Progenitor cell of endocrine pancreas (in vitro differentiated cells): ENCODE measurements around the gene ZNF18. TPM values are rescaled to one million over a fixed set of nuclear protein-coding genes. Genes with fewer than 3 reads are reported as not detected.

Experiments
- DNase-seq: peaks from one replicate; pipeline ENCODE4 v3.0.0; 2021; ENCODE audit warnings: low spot score; ENCODE audit not compliant: unreplicated experiment
- H3K27ac Mint-ChIP-seq: 2 replicates; pipeline ENCODE4 v1.8.0; 2021; ENCODE audit warnings: mild to moderate bottlenecking, moderate library complexity, mixed read lengths
- H3K27me3 Mint-ChIP-seq: 2 replicates; pipeline ENCODE4 v1.8.0; 2021; ENCODE audit warnings: mixed read lengths
- H3K36me3 Mint-ChIP-seq: 2 replicates; pipeline ENCODE4 v1.8.0; 2022; ENCODE audit warnings: mixed read lengths; ENCODE audit not compliant: insufficient read depth
- H3K4me1 Mint-ChIP-seq: 2 replicates; pipeline ENCODE4 v1.8.0; 2021; ENCODE audit warnings: low read depth, mixed read lengths
- H3K4me3 Mint-ChIP-seq: 2 replicates; pipeline ENCODE4 v1.8.0; 2021; ENCODE audit warnings: low read depth, mild to moderate bottlenecking, moderate library complexity, mixed read lengths
- H3K9me3 Mint-ChIP-seq: 2 replicates; pipeline ENCODE4 v1.8.0; 2021; ENCODE audit warnings: low read depth, mixed read lengths
- total RNA-seq: library from RNA; stranded (reverse); gene quantifications from 2 replicates; pipeline ENCODE4 v1.2.1, GENCODE V29; 2021
- TF ChIP-seq, protein P1 (sequence below): fragments of 200-600 bp; sonication (generic); IDR thresholded peaks from one replicate; pipeline ENCODE4 v1.5.0; 2021; ENCODE audit warnings: antibody characterized with exemption, mild to moderate bottlenecking; ENCODE audit not compliant: unreplicated experiment

The ZNF18 gene
- total RNA-seq, 1 donor from 2014 or later = 7.8 TPM

DNA sequence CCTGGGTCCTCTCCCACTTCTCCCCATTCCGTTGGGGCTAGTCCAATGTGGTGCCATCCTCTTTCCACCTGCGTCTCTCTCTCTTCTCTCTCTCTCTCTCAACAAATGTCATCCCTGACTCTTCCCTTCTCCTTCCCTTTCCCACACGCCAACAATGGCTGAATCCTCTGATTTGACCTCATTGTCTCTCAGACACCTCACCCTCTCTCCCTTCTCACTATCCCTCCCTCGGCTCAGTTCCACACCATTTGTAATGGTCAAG, 628 bp upstream of the ZNF18 start:
- TF ChIP-seq, protein P1, sequence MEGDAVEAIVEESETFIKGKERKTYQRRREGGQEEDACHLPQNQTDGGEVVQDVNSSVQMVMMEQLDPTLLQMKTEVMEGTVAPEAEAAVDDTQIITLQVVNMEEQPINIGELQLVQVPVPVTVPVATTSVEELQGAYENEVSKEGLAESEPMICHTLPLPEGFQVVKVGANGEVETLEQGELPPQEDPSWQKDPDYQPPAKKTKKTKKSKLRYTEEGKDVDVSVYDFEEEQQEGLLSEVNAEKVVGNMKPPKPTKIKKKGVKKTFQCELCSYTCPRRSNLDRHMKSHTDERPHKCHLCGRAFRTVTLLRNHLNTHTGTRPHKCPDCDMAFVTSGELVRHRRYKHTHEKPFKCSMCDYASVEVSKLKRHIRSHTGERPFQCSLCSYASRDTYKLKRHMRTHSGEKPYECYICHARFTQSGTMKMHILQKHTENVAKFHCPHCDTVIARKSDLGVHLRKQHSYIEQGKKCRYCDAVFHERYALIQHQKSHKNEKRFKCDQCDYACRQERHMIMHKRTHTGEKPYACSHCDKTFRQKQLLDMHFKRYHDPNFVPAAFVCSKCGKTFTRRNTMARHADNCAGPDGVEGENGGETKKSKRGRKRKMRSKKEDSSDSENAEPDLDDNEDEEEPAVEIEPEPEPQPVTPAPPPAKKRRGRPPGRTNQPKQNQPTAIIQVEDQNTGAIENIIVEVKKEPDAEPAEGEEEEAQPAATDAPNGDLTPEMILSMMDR = no peak
- H3K9me3 Mint-ChIP-seq = no peaks in the 10 kb centered on the region
- H3K27ac Mint-ChIP-seq = peak overlapping the region; percentile 97
- no peaks in the 10 kb centered on the region for H3K36me3 Mint-ChIP-seq
- H3K4me3 Mint-ChIP-seq = peak overlapping the region; percentile 94
- no peak for DNase-seq
- peaks cover 3% of the 10 kb centered on the region for H3K4me1 Mint-ChIP-seq
- H3K27me3 Mint-ChIP-seq = no peaks in the 10 kb centered on the region

DNA sequence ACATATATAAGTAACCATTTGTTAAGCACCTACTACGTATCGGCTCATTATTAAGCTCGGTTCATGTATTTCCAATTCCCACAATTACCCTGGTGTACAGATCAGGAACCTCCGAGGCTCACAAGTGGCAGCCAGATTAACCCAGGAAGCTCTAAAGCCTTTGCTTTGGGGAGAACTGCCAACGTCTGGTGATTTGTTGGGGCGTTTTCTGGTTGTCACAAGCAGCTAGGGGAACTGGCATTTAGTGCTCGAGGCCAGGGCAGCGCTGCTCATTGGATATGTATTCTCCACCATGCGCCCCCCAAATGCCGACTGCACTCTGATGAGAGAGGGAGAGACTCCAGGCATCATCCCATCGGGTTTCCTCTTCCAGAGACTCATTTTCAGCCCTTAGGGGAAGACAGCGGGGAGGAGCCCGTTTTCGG, 541 bp downstream of the ZNF18 start:
- Mint-ChIP-seq H3K9me3 (no peaks in the 10 kb centered on the region), H3K27ac (peak overlapping the region; percentile 95), H3K4me1 (peaks cover 3% of the 10 kb centered on the region), H3K4me3 (peak overlapping the region; percentile 94), H3K36me3 (peaks cover 1% of the 10 kb centered on the region), H3K27me3 (no peaks in the 10 kb centered on the region)
- DNase-seq = no peak
- TF ChIP-seq, protein P1 = no peak

DNA sequence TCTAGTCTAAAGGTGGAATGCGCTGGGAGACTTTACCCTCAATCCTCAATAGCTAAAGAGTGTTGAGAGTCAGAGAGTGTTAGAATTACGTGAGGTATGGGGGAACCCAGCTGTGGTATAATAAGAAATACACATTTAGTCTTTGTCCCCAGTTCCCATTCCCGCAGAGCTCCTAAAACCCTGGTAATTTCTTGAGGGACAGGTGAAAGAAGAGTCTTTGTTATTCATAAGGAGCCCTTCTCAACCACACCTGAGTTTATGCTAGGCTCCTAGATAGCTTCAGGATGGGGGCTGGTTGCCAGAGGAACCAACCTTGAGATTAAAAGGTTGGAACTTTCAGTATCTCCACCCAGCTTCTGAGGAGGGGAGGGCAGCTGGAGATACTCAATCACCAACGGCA, 5.8 kb downstream of the ZNF18 start:
- Mint-ChIP-seq H3K9me3 (no peaks in the 10 kb centered on the region), H3K27me3 (no peaks in the 10 kb centered on the region), H3K27ac (no peak overlapping the region), H3K4me3 (no peak overlapping the region), H3K36me3 (peaks cover 12% of the 10 kb centered on the region), H3K4me1 (peaks cover 2% of the 10 kb centered on the region)
- DNase-seq = no peak
- TF ChIP-seq, protein P1 = no peak

DNA sequence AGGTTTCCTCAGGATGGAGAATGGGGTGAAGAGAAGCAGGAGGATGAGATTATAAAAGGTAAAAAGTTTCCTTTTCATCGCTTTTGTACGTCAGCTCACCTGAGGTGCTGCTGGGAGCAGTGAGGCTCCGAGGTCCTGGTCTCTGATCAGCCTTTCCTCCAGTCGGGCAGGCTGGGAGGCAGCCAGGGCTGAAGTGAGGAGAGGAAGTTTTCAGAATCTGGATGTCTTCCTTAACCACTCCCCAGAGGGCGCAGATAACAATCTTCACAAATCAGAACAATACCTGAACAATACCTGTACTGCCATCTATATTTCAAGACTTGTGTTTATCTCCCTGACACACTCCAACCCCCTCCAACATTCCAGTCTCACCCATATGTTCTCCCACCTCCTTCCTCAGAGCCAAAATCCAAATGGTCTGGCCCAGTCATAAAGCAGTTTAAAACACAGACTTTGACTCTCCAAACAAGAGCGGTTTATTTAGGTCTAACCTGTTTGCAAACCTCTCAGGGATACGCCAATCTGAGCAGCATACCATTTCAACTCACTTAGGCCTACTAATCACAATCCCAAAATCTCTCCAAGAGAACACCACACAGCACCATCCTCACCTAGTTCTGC, 6.8 kb downstream of the ZNF18 start:
- H3K36me3 Mint-ChIP-seq = peaks cover 12% of the 10 kb centered on the region

DNA sequence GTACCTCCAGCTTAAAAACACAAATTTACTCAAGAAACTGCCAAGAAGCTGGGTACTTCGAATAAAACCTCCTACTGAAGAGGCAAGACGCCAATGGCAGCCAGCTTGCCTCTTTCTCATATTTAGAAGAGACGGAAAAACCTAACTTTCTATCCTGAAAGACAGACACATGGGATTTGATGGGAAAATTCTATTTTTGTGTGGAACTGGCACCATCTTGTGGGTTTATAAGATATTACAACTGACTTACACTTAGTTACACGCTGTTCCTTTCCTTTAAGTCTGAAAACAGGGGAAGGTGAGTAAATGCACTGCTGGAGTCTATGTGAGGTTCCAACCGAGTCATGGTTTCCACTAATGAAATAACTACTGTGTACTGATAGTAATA, 10.3 kb downstream of the ZNF18 start:
- TF ChIP-seq, protein P1 = peak; percentile 68
- DNase-seq = no peak
- H3K27me3 Mint-ChIP-seq = no peaks in the 10 kb centered on the region
- H3K4me1 Mint-ChIP-seq = peaks cover 2% of the 10 kb centered on the region
- H3K27ac Mint-ChIP-seq = no peak overlapping the region
- H3K4me3 Mint-ChIP-seq = no peak overlapping the region
- H3K9me3 Mint-ChIP-seq = no peaks in the 10 kb centered on the region
- H3K36me3 Mint-ChIP-seq = peaks cover 21% of the 10 kb centered on the region

More for the DNA sequence above, 6.8 kb downstream of the ZNF18 start:
- Mint-ChIP-seq H3K4me1 (peaks cover 2% of the 10 kb centered on the region), H3K4me3 (no peak overlapping the region), H3K27ac (no peak overlapping the region), H3K9me3 (no peaks in the 10 kb centered on the region), H3K27me3 (no peaks in the 10 kb centered on the region)
- TF ChIP-seq, protein P1 = no peak
- DNase-seq = no peak
